ENCODE data around the gene TSPAN19.
A peak's percentile ranks its signal among the peaks of the same experiment; 100 is the strongest.

Gene TSPAN19

GRCh38 chr12:84998341-84998740 lies 37.7 kb downstream of the TSPAN19 start:
- no peak for DNase-seq

GRCh38 chr12:84996759-84997158 lies 39.3 kb downstream of the TSPAN19 start:
- DNase-seq: no peak

- no peak for DNase-seq
These were observed 40.4 kb downstream of the TSPAN19 start for GRCh38 chr12:84995641-84996040.

- DNase-seq: no peak
These were observed 41.7 kb downstream of the TSPAN19 start for GRCh38 chr12:84994426-84994825.

- peak; percentile 56 for DNase-seq
These were observed 49.5 kb downstream of the TSPAN19 start for GRCh38 chr12:84986586-84986985.

- no peak for DNase-seq
These were observed 50.0 kb downstream of the TSPAN19 start for GRCh38 chr12:84986117-84986516.

- DNase-seq: no peak
These were observed 52.8 kb downstream of the TSPAN19 start for GRCh38 chr12:84983289-84983688.

- DNase-seq: no peak
These were observed 53.2 kb downstream of the TSPAN19 start for GRCh38 chr12:84982888-84983287.

GRCh38 chr12:84978921-84979320 lies 57.2 kb downstream of the TSPAN19 start:
- DNase-seq: no peak

- DNase-seq: no peak
These were observed 59.9 kb downstream of the TSPAN19 start for GRCh38 chr12:84976133-84976532.

GRCh38 chr12:84974155-84974815 lies 61.8 kb downstream of the TSPAN19 start:
- DNase-seq: no peak

- no peak for DNase-seq
These were observed 63.1 kb downstream of the TSPAN19 start for GRCh38 chr12:84973026-84973425.

GRCh38 chr12:84969226-84969625 lies 66.9 kb downstream of the TSPAN19 start:
- no peak for DNase-seq

Data from NCI-H446 treated with DMSO at 0.1 percent for 48 hours (cell line).